HG02840 (cell line): ENCODE data around the gene TEX35.

Experiments used
- ATAC-seq: cut with Tn5 transposase; IDR thresholded peaks from one replicate; pipeline ENCODE4 v1.9.1; 2021; ENCODE audit warnings: mild to moderate bottlenecking, moderate library complexity, moderate number of reproducible peaks; ENCODE audit not compliant: unreplicated experiment, low FRiP score

Gene TEX35

GRCh38 chr1:178513278-178513983, 522 bp downstream of the TEX35 start:
- ATAC-seq = no peak

- ATAC-seq = no peak
Observed at GRCh38 chr1:178516110-178516509, 3.2 kb downstream of the TEX35 start.

- no peak for ATAC-seq
Observed at GRCh38 chr1:178518894-178519293, 6.0 kb downstream of the TEX35 start.

GRCh38 chr1:178520803-178521202, 7.9 kb downstream of the TEX35 start:
- ATAC-seq = no peak

- ATAC-seq = no peak
Observed at GRCh38 chr1:178521241-178521640, 8.3 kb downstream of the TEX35 start.

GRCh38 chr1:178527117-178527516, 14.2 kb downstream of the TEX35 start:
- ATAC-seq = no peak

- no peak for ATAC-seq
Observed at GRCh38 chr1:178528228-178528952, 15.5 kb downstream of the TEX35 start.

GRCh38 chr1:178528953-178529335, 16.0 kb downstream of the TEX35 start:
- ATAC-seq = no peak

GRCh38 chr1:178529364-178530036, 16.6 kb downstream of the TEX35 start:
- no peak for ATAC-seq

GRCh38 chr1:178530037-178530402, 17.1 kb downstream of the TEX35 start:
- no peak for ATAC-seq

- no peak for ATAC-seq
Observed at GRCh38 chr1:178530502-178530901, 17.6 kb downstream of the TEX35 start.

GRCh38 chr1:178531887-178532286, 19.0 kb downstream of the TEX35 start:
- ATAC-seq = no peak

GRCh38 chr1:178532392-178532791, 19.5 kb downstream of the TEX35 start:
- no peak for ATAC-seq

GRCh38 chr1:178533121-178533946, 20.4 kb downstream of the TEX35 start:
- no peak for ATAC-seq

GRCh38 chr1:178534137-178534868, 21.4 kb downstream of the TEX35 start:
- ATAC-seq = no peak

GRCh38 chr1:178536329-178536728, 23.4 kb downstream of the TEX35 start:
- no peak for ATAC-seq

GRCh38 chr1:178536844-178537371, 24.0 kb downstream of the TEX35 start:
- no peak for ATAC-seq

GRCh38 chr1:178537382-178538090, 24.6 kb downstream of the TEX35 start:
- no peak for ATAC-seq

GRCh38 chr1:178538192-178538916, 25.4 kb downstream of the TEX35 start:
- no peak for ATAC-seq
